Measurements from ENCODE around the gene PPFIA1.

The PPFIA1 gene

GRCh38 chr11:70348608-70349007, 78.1 kb downstream of the PPFIA1 start:
- no peak for TF ChIP-seq CTCF (IDR thresholded peaks at IDR 0.05; ENCODE audit: poor library complexity, severe bottlenecking)

GRCh38 chr11:70351646-70352045, 81.2 kb downstream of the PPFIA1 start:
- DNase-seq (ENCODE audit: low spot score) (no peak), ATAC-seq (ENCODE audit: low read depth) (no peak)
- no peak for TF ChIP-seq CTCF (IDR thresholded peaks at IDR 0.05; ENCODE audit: poor library complexity, severe bottlenecking)
- H3K36me3 ChIP-seq (ENCODE audit: low read depth) = peaks cover 63% of the 10 kb centered on the region
- no peak overlapping the region for H3K4me3 ChIP-seq (ENCODE audit: severe bottlenecking)
- H3K4me1 ChIP-seq (ENCODE audit: insufficient read depth, poor library complexity, severe bottlenecking) = no peaks in the 10 kb centered on the region
- no peaks in the 10 kb centered on the region for H3K27me3 ChIP-seq (ENCODE audit: insufficient read depth, poor library complexity, severe bottlenecking)
- H3K27ac ChIP-seq (ENCODE audit: poor library complexity, severe bottlenecking) = no peak overlapping the region
- no peaks in the 10 kb centered on the region for H3K9me3 ChIP-seq (ENCODE audit: severe bottlenecking)

More at GRCh38 chr11:70348608-70349007, 78.1 kb downstream of the PPFIA1 start:
- H3K9me3 ChIP-seq (ENCODE audit: severe bottlenecking) = no peaks in the 10 kb centered on the region
- no peaks in the 10 kb centered on the region for H3K27me3 ChIP-seq (ENCODE audit: insufficient read depth, poor library complexity, severe bottlenecking)
- H3K27ac ChIP-seq (ENCODE audit: poor library complexity, severe bottlenecking) = no peak overlapping the region
- H3K36me3 ChIP-seq (ENCODE audit: low read depth) = peaks cover 52% of the 10 kb centered on the region
- DNase-seq (ENCODE audit: low spot score) (no peak), ATAC-seq (ENCODE audit: low read depth) (no peak)
- no peak overlapping the region for H3K4me3 ChIP-seq (ENCODE audit: severe bottlenecking)
- no peaks in the 10 kb centered on the region for H3K4me1 ChIP-seq (ENCODE audit: insufficient read depth, poor library complexity, severe bottlenecking)

GRCh38 chr11:70352100-70352499, 81.6 kb downstream of the PPFIA1 start:
- no peak overlapping the region for H3K4me3 ChIP-seq (ENCODE audit: severe bottlenecking)
- H3K27ac ChIP-seq (ENCODE audit: poor library complexity, severe bottlenecking) = no peak overlapping the region
- ATAC-seq (ENCODE audit: low read depth) = no peak
- H3K4me1 ChIP-seq (ENCODE audit: insufficient read depth, poor library complexity, severe bottlenecking) = no peaks in the 10 kb centered on the region
- DNase-seq (ENCODE audit: low spot score) = no peak
- no peaks in the 10 kb centered on the region for H3K9me3 ChIP-seq (ENCODE audit: severe bottlenecking)
- H3K27me3 ChIP-seq (ENCODE audit: insufficient read depth, poor library complexity, severe bottlenecking) = no peaks in the 10 kb centered on the region
- peaks cover 62% of the 10 kb centered on the region for H3K36me3 ChIP-seq (ENCODE audit: low read depth)
- no peak for TF ChIP-seq CTCF (IDR thresholded peaks at IDR 0.05; ENCODE audit: poor library complexity, severe bottlenecking)

GRCh38 chr11:70352601-70353000, 82.1 kb downstream of the PPFIA1 start:
- peaks cover 60% of the 10 kb centered on the region for H3K36me3 ChIP-seq (ENCODE audit: low read depth)
- no peak for TF ChIP-seq CTCF (IDR thresholded peaks at IDR 0.05; ENCODE audit: poor library complexity, severe bottlenecking)
- H3K4me3 ChIP-seq (ENCODE audit: severe bottlenecking) = no peak overlapping the region
- no peaks in the 10 kb centered on the region for H3K27me3 ChIP-seq (ENCODE audit: insufficient read depth, poor library complexity, severe bottlenecking)
- no peaks in the 10 kb centered on the region for H3K9me3 ChIP-seq (ENCODE audit: severe bottlenecking)
- ATAC-seq (ENCODE audit: low read depth) = no peak
- no peak overlapping the region for H3K27ac ChIP-seq (ENCODE audit: poor library complexity, severe bottlenecking)
- H3K4me1 ChIP-seq (ENCODE audit: insufficient read depth, poor library complexity, severe bottlenecking) = no peaks in the 10 kb centered on the region
- DNase-seq (ENCODE audit: low spot score) = no peak

- no peak overlapping the region for H3K27ac ChIP-seq (ENCODE audit: poor library complexity, severe bottlenecking)
- ATAC-seq (ENCODE audit: low read depth) (no peak), DNase-seq (ENCODE audit: low spot score) (no peak)
- no peak overlapping the region for H3K4me3 ChIP-seq (ENCODE audit: severe bottlenecking)
- H3K27me3 ChIP-seq (ENCODE audit: insufficient read depth, poor library complexity, severe bottlenecking) = no peaks in the 10 kb centered on the region
- H3K36me3 ChIP-seq (ENCODE audit: low read depth) = peaks cover 65% of the 10 kb centered on the region
- H3K4me1 ChIP-seq (ENCODE audit: insufficient read depth, poor library complexity, severe bottlenecking) = no peaks in the 10 kb centered on the region
- no peaks in the 10 kb centered on the region for H3K9me3 ChIP-seq (ENCODE audit: severe bottlenecking)
- no peak for TF ChIP-seq CTCF (IDR thresholded peaks at IDR 0.05; ENCODE audit: poor library complexity, severe bottlenecking)
Observed at GRCh38 chr11:70353329-70353728, 82.8 kb downstream of the PPFIA1 start.

Data from RWPE2 (cell line).